AG10803 (cell line): Measurements from ENCODE around the gene RHOT2.
"Not testable (repeated sequence)": the region's sequence is repeated elsewhere in the genome, so short reads cannot be mapped to it uniquely, and the experiment has no call there.

ENCODE experiments used
- DNase-seq: peaks from one replicate; pipeline ENCODE4 v3.0.0; 2010; ENCODE audit warnings: low read depth
- H3K4me3 ChIP-seq: 2 replicates; pipeline ENCODE4 v1.5.1; 2011; ENCODE audit warnings: mild to moderate bottlenecking, low read length, control low read depth
- CTCF ChIP-seq: conservative IDR thresholded peaks from 2 replicates; pipeline ENCODE4 v1.5.1; 2011; ENCODE audit warnings: mild to moderate bottlenecking, low read length, control low read depth, inconsistent platforms

Gene RHOT2

GRCh38 chr16:684961-685696 lies 17.2 kb downstream of the RHOT2 start:
- DNase-seq = no peak
- TF ChIP-seq CTCF = no peak
- H3K4me3 ChIP-seq = no peak overlapping the region; the same call in 1 of the 2 replicates

- DNase-seq = peak; percentile 40
- H3K4me3 ChIP-seq = no peak overlapping the region
- peak; percentile 46 for TF ChIP-seq CTCF
Observed at GRCh38 chr16:685967-686366, 18.0 kb downstream of the RHOT2 start.

GRCh38 chr16:686459-687260 lies 18.7 kb downstream of the RHOT2 start:
- no peak for DNase-seq
- no peak overlapping the region for H3K4me3 ChIP-seq
- no peak for TF ChIP-seq CTCF

GRCh38 chr16:687499-687898 lies 19.6 kb downstream of the RHOT2 start:
- H3K4me3 ChIP-seq = no peak overlapping the region
- no peak for DNase-seq
- TF ChIP-seq CTCF = no peak

GRCh38 chr16:689175-689897 lies 21.4 kb downstream of the RHOT2 start:
- peak overlapping the region; percentile 85 for H3K4me3 ChIP-seq
- DNase-seq = no peak
- no peak for TF ChIP-seq CTCF

GRCh38 chr16:691242-691641 lies 23.3 kb downstream of the RHOT2 start:
- H3K4me3 ChIP-seq, DNase-seq: not testable (repeated sequence)

GRCh38 chr16:692356-693108 lies 24.6 kb downstream of the RHOT2 start:
- no peak overlapping the region for H3K4me3 ChIP-seq
- no peak for TF ChIP-seq CTCF
- DNase-seq = no peak
